Kidney (tissue), 14 donors: ENCODE data around the gene ZNF652. TPM values are rescaled to one million over a fixed set of nuclear protein-coding genes. Genes with fewer than 3 reads are reported as not detected.
A peak's percentile ranks its signal among the peaks of the same experiment; 100 is the strongest.

Experiments used
- DNase-seq, 5 donors: peaks; one replicate each; pipeline ENCODE4 v3.0.0-alpha.2; 2013 to 2020
- FAIRE-seq: peaks from 2 replicates; lab custom pipeline; 2012; peaks lifted over from hg19 to GRCh38; lab: Jason Lieb, UNC
- H3K27ac ChIP-seq, 2 donors: one replicate each; pipeline ENCODE4 v1.7.0; 2013; ENCODE audit warnings: low read depth in 2 of 2, low read length in 2 of 2, inconsistent platforms in 1 of 2
- H3K27me3 ChIP-seq: one replicate; pipeline ENCODE4 v1.7.1; 2013; ENCODE audit warnings: low read length, inconsistent platforms; ENCODE audit not compliant: control insufficient read depth, insufficient read depth
- H3K36me3 ChIP-seq, 3 donors: one replicate each; pipeline versions ENCODE4 v1.7.0 to v1.7.1; 2013; ENCODE audit warnings: low read length in 3 of 3, control low read depth in 1 of 3, inconsistent platforms in 1 of 3; ENCODE audit not compliant: insufficient read depth in 3 of 3, control insufficient read depth in 2 of 3
- H3K4me1 ChIP-seq, 3 donors: one replicate each; pipeline versions ENCODE4 v1.7.0 to v1.7.1; 2013; ENCODE audit warnings: low read length in 3 of 3, inconsistent platforms in 1 of 3, low read depth in 1 of 3; ENCODE audit not compliant: control insufficient read depth in 2 of 3, insufficient read depth in 2 of 3
- H3K4me3 ChIP-seq, 3 donors: one replicate each; pipeline versions ENCODE4 v1.7.0 to v1.8.1; 2013; ENCODE audit warnings: low read length in 3 of 3, control low read depth in 1 of 3, inconsistent platforms in 1 of 3
- H3K9ac ChIP-seq, 3 donors: one replicate each; pipeline versions ENCODE4 v1.7.0 to v1.7.1; 2013; ENCODE audit warnings: low read length in 3 of 3, control low read depth in 1 of 3, inconsistent platforms in 1 of 3
- H3K9me3 ChIP-seq, 3 donors: one replicate each; pipeline versions ENCODE4 v1.7.0 to v1.7.1; 2013; ENCODE audit warnings: low read length in 3 of 3, control low read depth in 1 of 3, inconsistent platforms in 1 of 3; ENCODE audit not compliant: control insufficient read depth in 2 of 3, insufficient read depth in 1 of 3
- intact Hi-C: fragments of 100-400 bp; cut with DNase I; formaldehyde crosslinking; loops from one replicate; pipeline ENCODE4 v1.11.1; 2022
- polyA plus RNA-seq: library from polyadenylated mRNA; stranded (reverse); fragments of 350-450 nt; fragmentation: Illumina TruSeq; extraction: RNeasy Lipid Tissue Mini Kit (QIAGEN cat#74804); gene quantifications from one replicate; pipeline ENCODE4 v1.2.3, GENCODE V29; 2014; ENCODE audit warnings: low read depth, low replicate concordance; ENCODE audit not compliant: insufficient read depth
- total RNA-seq: library from RNA; stranded (reverse); fragmentation: NEBNext Ultra II Directional; extraction: Animal tissue kit (Norgen Biotek cat#: 25700); gene quantifications from one replicate; pipeline ENCODE4 v1.2.1, GENCODE V29; 2021
- TF ChIP-seq, protein P1 (sequence below): IDR thresholded peaks from 3 replicates; pipeline ENCODE4 v1.5.1; 2012; ENCODE audit warnings: mild to moderate bottlenecking, moderate library complexity, borderline replicate concordance; ENCODE audit not compliant: insufficient read depth; ENCODE audit errors: extremely low read depth
- donor health status: control.
- donor health status: control.
- donor health status: control.
- donor health status: control.
- donor health status: control.
- donor health status: DM: yes; HTN: yes; CAD: no.
- donor health status: Normal renal cell carcinoma (clear cell type).

ZNF652 gene
- total and polyA plus RNA-seq, 2 donors from 2014 or later: 30.1 to 49.0 TPM

DNA sequence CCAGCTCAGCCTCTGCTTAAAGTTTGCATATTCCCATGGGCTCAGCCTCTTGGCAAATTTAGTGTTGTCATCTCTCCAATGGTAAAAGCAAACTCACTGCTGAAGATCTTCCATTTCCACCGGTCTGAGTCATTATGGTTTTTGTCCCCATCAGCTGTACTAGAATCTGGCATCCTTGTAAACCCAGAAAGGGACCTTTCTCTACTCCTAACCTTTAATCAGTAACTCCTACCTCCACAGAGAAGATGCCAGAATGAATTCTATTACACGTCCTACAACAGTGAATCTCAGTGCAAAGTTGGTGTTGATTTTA, 45.8 kb downstream of the ZNF652 start:
- TF ChIP-seq, protein P1, sequence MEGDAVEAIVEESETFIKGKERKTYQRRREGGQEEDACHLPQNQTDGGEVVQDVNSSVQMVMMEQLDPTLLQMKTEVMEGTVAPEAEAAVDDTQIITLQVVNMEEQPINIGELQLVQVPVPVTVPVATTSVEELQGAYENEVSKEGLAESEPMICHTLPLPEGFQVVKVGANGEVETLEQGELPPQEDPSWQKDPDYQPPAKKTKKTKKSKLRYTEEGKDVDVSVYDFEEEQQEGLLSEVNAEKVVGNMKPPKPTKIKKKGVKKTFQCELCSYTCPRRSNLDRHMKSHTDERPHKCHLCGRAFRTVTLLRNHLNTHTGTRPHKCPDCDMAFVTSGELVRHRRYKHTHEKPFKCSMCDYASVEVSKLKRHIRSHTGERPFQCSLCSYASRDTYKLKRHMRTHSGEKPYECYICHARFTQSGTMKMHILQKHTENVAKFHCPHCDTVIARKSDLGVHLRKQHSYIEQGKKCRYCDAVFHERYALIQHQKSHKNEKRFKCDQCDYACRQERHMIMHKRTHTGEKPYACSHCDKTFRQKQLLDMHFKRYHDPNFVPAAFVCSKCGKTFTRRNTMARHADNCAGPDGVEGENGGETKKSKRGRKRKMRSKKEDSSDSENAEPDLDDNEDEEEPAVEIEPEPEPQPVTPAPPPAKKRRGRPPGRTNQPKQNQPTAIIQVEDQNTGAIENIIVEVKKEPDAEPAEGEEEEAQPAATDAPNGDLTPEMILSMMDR: no peak
- H3K27me3 ChIP-seq: no peaks in the 10 kb centered on the region
- H3K9me3 ChIP-seq: no peaks in the 10 kb centered on the region
- intact Hi-C loops: no loop called here
- FAIRE-seq: no peak
- peaks cover 7 to 11% (median 10%) of the 10 kb centered on the region in 3 donors for H3K36me3 ChIP-seq
- H3K4me3 ChIP-seq: no peak overlapping the region
- DNase-seq: no peak
- no peak overlapping the region for H3K27ac ChIP-seq
- no peak overlapping the region for H3K9ac ChIP-seq
- H3K4me1 ChIP-seq: peaks cover 0 to 2% (median 0%) of the 10 kb centered on the region in 3 donors

DNA sequence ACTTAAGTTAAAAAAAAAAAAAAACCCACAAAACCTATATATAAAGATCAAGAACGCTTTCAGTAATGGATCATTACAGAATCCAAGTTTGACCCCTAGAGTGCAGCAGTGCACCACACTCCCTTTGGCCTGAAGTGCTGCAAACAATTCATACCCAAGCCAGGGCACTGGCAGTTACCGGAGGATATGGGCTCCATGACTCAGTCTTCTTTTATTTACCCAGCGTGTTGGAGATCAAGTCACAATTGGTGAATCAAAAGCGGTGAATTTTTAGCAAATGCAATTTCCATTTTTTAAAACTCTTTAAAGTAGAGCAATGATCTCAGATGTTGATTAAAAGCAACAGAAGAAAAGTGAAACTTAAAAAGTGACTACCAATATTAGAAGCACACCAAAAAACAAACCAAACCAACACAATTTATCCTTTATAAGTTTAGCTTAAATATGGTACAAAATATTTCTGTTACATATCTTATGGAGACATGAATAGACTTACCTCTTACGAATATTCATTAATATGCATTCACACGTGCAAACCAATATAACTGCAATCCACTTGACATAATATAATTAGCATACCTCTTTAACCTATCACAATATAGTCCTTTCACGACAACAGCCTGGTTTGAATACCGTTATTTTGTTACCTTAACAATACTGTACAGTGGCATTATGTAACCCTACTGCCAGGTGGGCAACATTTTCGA, 46.3 kb downstream of the ZNF652 start:
- DNase-seq (peak in 4 of 5 donors; percentile 56 to 83 (median 72)), FAIRE-seq (peak; percentile 93)
- Histone ChIP-seq H3K36me3 (peaks cover 7 to 12% (median 10%) of the 10 kb centered on the region in 3 donors), H3K27ac (no peak overlapping the region), H3K4me3 (no peak overlapping the region), H3K9me3 (no peaks in the 10 kb centered on the region), H3K9ac (no peak overlapping the region), H3K4me1 (peaks cover 0 to 2% (median 0%) of the 10 kb centered on the region in 3 donors), H3K27me3 (no peaks in the 10 kb centered on the region)
- TF ChIP-seq, protein P1: peak; percentile 86
- intact Hi-C loops: no loop called here

DNA sequence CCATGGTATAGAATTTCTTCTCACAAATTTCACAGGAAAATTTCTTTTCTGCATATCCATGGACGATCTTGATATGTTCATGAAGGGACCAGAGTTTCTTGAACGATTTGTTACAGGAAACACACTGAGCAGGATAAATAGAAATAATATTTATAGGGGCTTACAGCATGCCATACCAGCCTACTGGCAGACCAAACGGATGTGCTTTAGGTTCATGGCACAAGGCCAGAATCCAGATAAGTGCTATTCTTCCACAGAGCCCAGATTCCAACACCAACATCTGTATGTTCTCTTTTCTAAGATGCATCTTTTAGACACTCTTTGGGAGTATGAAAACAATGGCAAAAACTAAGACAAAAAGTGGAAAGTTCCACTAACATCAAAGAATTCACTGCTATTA, 49.3 kb downstream of the ZNF652 start:
- H3K4me3 ChIP-seq: no peak overlapping the region
- H3K27me3 ChIP-seq: no peaks in the 10 kb centered on the region
- H3K4me1 ChIP-seq: peaks cover 0 to 2% (median 0%) of the 10 kb centered on the region in 3 donors
- H3K9ac ChIP-seq: no peak overlapping the region
- no peaks in the 10 kb centered on the region for H3K9me3 ChIP-seq
- DNase-seq: no peak
- no peak overlapping the region for H3K27ac ChIP-seq
- H3K36me3 ChIP-seq: peaks cover 7 to 12% (median 10%) of the 10 kb centered on the region in 3 donors
- intact Hi-C loops: loop anchor here (5.0 kb wide), 1 partner anchor 85 kb away; no protein-coding TSS in a partner anchor
- no peak for FAIRE-seq
- TF ChIP-seq, protein P1: no peak

DNA sequence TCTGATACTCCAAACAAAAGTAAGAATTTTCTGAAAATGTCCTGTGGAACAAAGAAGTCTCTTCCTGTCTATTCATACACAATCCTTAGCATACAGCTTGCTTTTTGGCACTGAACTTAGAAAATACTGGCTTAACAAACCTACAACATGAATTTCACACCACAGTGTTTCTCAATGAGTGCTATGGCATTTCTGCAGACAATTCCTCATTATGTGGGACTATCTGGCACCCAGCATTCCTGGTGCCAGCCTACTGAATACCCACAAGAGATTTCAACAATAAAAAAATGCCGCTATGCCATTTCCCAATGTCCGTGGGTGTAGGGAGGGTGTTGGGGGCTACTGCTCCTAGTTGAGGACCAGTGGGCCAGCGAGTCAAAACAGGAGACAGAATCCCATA, 62.1 kb downstream of the ZNF652 start:
- Histone ChIP-seq H3K4me1 (no peaks in the 10 kb centered on the region), H3K27me3 (no peaks in the 10 kb centered on the region), H3K36me3 (peaks cover 0 to 10% (median 3%) of the 10 kb centered on the region in 3 donors), H3K4me3 (no peak overlapping the region), H3K27ac (no peak overlapping the region), H3K9ac (no peak overlapping the region), H3K9me3 (no peaks in the 10 kb centered on the region)
- FAIRE-seq (no peak), DNase-seq (no peak)
- TF ChIP-seq, protein P1: no peak
- intact Hi-C loops: no loop called here
